AG04449 (cell line): Measurements from ENCODE around the gene APMAP.
"Not testable (repeated sequence)": the region's sequence is repeated elsewhere in the genome, so short reads cannot be mapped to it uniquely, and the experiment has no call there.

Experiments
- CTCF ChIA-PET: fragments of 350-600 bp; formaldehyde crosslinking; extraction: SDS; loops from one replicate; lab custom pipeline; 2021; ENCODE audit warnings: antibody characterized with exemption; lab: Yijun Ruan, JAX
- POLR2A ChIA-PET: fragments of 400-600, 350-600 bp; formaldehyde crosslinking; extraction: SDS; loops from one replicate; lab custom pipeline; 2020; ENCODE audit warnings: antibody characterized with exemption, inconsistent platforms; lab: Yijun Ruan, JAX
- DNase-seq: peaks from one replicate; pipeline ENCODE4 v3.0.0-alpha.2; 2010; ENCODE audit warnings: low read depth, low spot score
- H3K4me3 ChIP-seq: 2 replicates; pipeline ENCODE4 v1.5.1; 2011; ENCODE audit warnings: low read depth, mild to moderate bottlenecking, control low read depth, low read length
- CTCF ChIP-seq: IDR thresholded peaks from one replicate; pipeline ENCODE4 v1.5.1; 2011; ENCODE audit warnings: mild to moderate bottlenecking, moderate library complexity, low read length, control low read depth, inconsistent platforms; ENCODE audit not compliant: insufficient read depth; ENCODE audit errors: missing control alignments

APMAP gene

GRCh38 chr20:24930724-24931688 lies 61.5 kb downstream of the APMAP start:
- peak; percentile 14 for TF ChIP-seq CTCF
- H3K4me3 ChIP-seq, POLR2A ChIA-PET, DNase-seq: not testable (repeated sequence)
- CTCF ChIA-PET: interaction anchor here (1.1 to 1.9 kb wide), 5 partner anchors 11 to 772 kb away, joined by 3 to 8 read pairs (median 4); no protein-coding TSS in a partner anchor

- DNase-seq, POLR2A ChIA-PET, H3K4me3 ChIP-seq: not testable (repeated sequence)
- CTCF ChIA-PET: interaction anchor here (1.1 to 1.9 kb wide), 4 partner anchors 10 to 770 kb away, joined by 3 to 8 read pairs (median 4); no protein-coding TSS in a partner anchor
Observed at GRCh38 chr20:24929867-24930723, 62.5 kb downstream of the APMAP start.

GRCh38 chr20:24929259-24929658 lies 63.3 kb downstream of the APMAP start:
- CTCF ChIA-PET, POLR2A ChIA-PET: not testable (repeated sequence)

GRCh38 chr20:24920706-24921105 lies 71.8 kb downstream of the APMAP start:
- CTCF ChIA-PET: interaction anchor here (1.0 to 8.1 kb wide), 3 partner anchors 10 to 819 kb away, joined by 4 to 67 read pairs (median 5); no protein-coding TSS in a partner anchor
- DNase-seq, POLR2A ChIA-PET, H3K4me3 ChIP-seq: not testable (repeated sequence)

More at GRCh38 chr20:24929259-24929658, 63.3 kb downstream of the APMAP start:
- DNase-seq, H3K4me3 ChIP-seq: not testable (repeated sequence)

- POLR2A ChIA-PET, H3K4me3 ChIP-seq, DNase-seq: not testable (repeated sequence)
- CTCF ChIA-PET: interaction anchor here (1.0 to 8.1 kb wide), 5 partner anchors 11 to 818 kb away, joined by 3 to 67 read pairs (median 5); no protein-coding TSS in a partner anchor
Observed at GRCh38 chr20:24919665-24920064, 72.9 kb downstream of the APMAP start.

GRCh38 chr20:24918579-24919566 lies 73.7 kb downstream of the APMAP start:
- POLR2A ChIA-PET: no interaction called here
- no peak for DNase-seq
- H3K4me3 ChIP-seq: no peak overlapping the region
- TF ChIP-seq CTCF: no peak
- CTCF ChIA-PET: interaction anchor here (0.6 to 8.1 kb wide), 21 partner anchors 12 to 1250 kb away, joined by 3 to 67 read pairs (median 4); no protein-coding TSS in a partner anchor

- no peak overlapping the region for H3K4me3 ChIP-seq
- ChIA-PET POLR2A (no interaction called here), CTCF (interaction anchor here (0.6 to 8.1 kb wide), 21 partner anchors 13 to 1250 kb away, joined by 3 to 67 read pairs (median 4); no protein-coding TSS in a partner anchor)
- DNase-seq: peak; percentile 9
- TF ChIP-seq CTCF: peak; percentile 90
Observed at GRCh38 chr20:24917797-24918578, 74.6 kb downstream of the APMAP start.
